Measurements from ENCODE around the gene UQCRC2.

DNA sequence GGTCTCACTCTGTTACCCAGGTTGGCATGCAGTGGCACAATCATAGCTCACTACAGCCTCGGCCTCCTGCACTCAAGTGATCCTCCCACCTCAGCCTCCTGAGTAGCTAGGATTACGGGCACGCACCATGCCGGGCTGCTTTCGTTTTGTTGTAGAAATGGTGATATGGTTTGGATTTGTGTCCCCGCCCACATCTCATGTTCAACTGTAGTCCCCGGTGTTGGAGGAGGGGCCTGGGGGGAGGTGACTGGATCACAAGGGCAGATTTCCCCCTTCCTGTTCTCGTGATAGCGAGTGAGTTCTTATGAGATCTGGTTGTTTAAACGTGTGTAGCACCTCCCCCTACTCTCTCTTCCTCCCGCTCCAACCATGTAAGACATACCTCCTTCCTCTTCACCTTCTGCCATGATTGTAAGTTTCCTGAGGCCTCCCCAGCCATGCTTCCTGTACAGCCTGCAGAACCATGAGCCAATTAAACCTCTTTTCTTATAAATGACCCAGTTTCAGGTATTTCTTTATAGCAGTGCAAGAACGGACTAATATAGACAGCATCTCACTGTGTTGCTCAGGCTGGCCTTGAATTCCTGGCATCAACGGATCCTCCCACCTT lies 41.8 kb downstream of the UQCRC2 start:
- TF ChIP-seq, protein P1, sequence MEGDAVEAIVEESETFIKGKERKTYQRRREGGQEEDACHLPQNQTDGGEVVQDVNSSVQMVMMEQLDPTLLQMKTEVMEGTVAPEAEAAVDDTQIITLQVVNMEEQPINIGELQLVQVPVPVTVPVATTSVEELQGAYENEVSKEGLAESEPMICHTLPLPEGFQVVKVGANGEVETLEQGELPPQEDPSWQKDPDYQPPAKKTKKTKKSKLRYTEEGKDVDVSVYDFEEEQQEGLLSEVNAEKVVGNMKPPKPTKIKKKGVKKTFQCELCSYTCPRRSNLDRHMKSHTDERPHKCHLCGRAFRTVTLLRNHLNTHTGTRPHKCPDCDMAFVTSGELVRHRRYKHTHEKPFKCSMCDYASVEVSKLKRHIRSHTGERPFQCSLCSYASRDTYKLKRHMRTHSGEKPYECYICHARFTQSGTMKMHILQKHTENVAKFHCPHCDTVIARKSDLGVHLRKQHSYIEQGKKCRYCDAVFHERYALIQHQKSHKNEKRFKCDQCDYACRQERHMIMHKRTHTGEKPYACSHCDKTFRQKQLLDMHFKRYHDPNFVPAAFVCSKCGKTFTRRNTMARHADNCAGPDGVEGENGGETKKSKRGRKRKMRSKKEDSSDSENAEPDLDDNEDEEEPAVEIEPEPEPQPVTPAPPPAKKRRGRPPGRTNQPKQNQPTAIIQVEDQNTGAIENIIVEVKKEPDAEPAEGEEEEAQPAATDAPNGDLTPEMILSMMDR (IDR thresholded peaks at IDR 0.05), result no peak
- no peak for TF ChIP-seq EP300 (IDR thresholded peaks at IDR 0.05)
- TF ChIP-seq POLR2AphosphoS5 (IDR thresholded peaks at IDR 0.05), result no peak
- TF ChIP-seq POLR2A (IDR thresholded peaks at IDR 0.05), result no peak

Data from stomach (tissue), 4 donors.